ENCODE data around the gene RBBP8NL.

RBBP8NL gene

DNA sequence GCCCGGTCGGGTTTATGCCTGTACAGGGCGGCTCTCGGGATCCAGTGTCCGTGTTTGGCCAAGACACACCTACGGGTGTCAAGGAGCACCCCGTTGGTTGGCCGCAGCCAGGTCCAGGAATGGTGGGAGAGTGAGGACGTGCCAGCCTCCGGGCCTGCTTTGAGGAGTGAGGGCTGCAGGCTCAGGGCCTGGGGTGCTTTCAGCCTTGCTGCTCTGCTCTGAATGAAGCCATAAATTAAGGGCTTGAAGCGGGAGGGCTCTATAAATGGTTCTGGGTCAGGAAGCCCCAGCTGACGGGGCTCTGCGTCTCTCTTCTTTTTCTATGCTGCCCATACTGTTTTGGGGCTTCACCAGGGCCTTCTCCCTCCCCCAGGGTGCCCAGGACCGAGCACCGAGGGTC lies 33.3 kb upstream of the RBBP8NL start:
- Histone ChIP-seq H3K36me3 (no peaks in the 10 kb centered on the region), H3K4me1 (no peaks in the 10 kb centered on the region), H3K9me3 (no peaks in the 10 kb centered on the region), H3K27ac (no peak overlapping the region), H3K4me3 (no peak overlapping the region), H3K27me3 (peaks cover 0 to 64% of the 10 kb centered on the region in 2 donors)
- no peak for DNase-seq
- TF ChIP-seq, protein P1, sequence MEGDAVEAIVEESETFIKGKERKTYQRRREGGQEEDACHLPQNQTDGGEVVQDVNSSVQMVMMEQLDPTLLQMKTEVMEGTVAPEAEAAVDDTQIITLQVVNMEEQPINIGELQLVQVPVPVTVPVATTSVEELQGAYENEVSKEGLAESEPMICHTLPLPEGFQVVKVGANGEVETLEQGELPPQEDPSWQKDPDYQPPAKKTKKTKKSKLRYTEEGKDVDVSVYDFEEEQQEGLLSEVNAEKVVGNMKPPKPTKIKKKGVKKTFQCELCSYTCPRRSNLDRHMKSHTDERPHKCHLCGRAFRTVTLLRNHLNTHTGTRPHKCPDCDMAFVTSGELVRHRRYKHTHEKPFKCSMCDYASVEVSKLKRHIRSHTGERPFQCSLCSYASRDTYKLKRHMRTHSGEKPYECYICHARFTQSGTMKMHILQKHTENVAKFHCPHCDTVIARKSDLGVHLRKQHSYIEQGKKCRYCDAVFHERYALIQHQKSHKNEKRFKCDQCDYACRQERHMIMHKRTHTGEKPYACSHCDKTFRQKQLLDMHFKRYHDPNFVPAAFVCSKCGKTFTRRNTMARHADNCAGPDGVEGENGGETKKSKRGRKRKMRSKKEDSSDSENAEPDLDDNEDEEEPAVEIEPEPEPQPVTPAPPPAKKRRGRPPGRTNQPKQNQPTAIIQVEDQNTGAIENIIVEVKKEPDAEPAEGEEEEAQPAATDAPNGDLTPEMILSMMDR (IDR thresholded peaks at IDR 0.05), result no peak
- intact Hi-C loops (cut with DNase I; ENCODE audit: low total_unique reads), result no loop called here

DNA sequence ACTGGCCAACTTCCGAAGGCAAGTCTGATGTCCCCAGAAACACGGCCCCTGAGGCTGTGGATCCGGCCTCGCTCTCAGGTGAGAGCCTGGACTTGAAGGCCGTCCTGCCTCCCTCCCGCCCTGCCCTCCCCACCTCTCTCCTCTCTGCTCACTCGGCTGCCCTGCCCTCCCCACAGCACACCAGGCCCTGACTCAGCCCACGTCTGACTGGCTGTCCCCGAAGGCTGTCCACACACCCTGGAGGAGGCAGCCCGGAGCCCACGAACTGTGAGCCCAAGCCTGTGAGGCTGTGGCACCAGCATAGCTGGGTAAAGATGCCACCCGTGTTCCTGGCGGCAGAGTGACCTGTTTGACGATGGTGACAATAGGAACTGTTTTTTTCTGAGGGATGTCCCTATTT lies 32.1 kb upstream of the RBBP8NL start:
- intact Hi-C loops (cut with DNase I; ENCODE audit: low total_unique reads), result no loop called here
- no peaks in the 10 kb centered on the region for H3K4me1 ChIP-seq
- H3K27me3 ChIP-seq, result peaks cover 0 to 66% of the 10 kb centered on the region in 2 donors
- no peaks in the 10 kb centered on the region for H3K9me3 ChIP-seq
- no peak overlapping the region for H3K27ac ChIP-seq
- H3K36me3 ChIP-seq, result no peaks in the 10 kb centered on the region
- no peak for DNase-seq
- TF ChIP-seq, protein P1 (IDR thresholded peaks at IDR 0.05), result no peak
- no peak overlapping the region for H3K4me3 ChIP-seq

DNA sequence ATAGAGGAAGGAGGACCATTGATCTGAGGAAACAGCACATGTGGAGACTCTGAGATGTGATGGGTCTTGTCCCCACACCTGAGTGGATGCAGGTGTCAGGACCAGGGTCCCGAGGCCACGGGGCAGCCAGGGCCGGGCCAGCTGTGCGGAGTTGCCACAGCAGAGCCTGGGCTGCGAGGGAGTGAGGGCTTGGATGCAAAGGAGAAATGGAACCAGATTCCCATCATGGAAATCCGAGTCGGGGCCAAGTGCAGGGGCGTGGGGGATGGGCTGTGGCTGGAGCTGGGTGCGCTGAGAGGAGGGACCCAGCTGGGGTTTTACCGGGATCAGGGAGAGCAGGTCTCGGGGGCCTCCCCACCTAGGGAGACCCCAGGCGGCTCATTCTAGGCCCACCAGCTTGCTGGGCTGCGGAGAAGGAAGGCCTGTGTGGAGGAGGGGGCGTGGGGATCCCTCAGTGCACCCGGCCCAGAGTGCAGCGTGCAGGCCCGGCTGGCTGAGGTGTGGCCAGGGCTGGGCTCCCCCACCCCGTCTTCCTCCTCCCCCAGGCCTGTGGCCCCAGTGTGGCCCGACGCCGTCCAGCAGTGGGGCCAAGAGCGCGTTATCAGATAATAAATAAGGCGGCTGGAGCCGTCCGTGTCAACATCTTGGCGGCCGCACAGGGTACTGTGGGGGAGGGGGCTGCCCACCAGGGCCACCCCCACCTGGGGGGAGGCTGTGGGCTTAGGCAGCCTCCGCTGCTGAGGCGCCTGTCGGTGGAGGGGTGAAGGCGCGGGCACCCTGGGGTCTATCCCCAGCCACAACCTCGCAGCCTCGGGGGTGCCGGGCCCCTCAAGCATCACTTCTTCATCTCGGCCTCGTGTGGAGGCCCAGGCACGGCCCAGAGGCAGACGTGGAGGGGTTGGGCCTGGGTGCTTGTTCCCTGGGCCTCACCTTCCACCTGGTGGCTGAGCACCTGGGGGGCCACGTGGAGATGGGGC lies 31.2 kb upstream of the RBBP8NL start:
- intact Hi-C loops (cut with DNase I; ENCODE audit: low total_unique reads), result no loop called here
- DNase-seq, result no peak
- no peaks in the 10 kb centered on the region for H3K9me3 ChIP-seq
- no peak overlapping the region for H3K4me3 ChIP-seq
- no peak overlapping the region for H3K27ac ChIP-seq
- H3K4me1 ChIP-seq, result no peaks in the 10 kb centered on the region
- TF ChIP-seq, protein P1 (IDR thresholded peaks at IDR 0.05), result no peak
- H3K27me3 ChIP-seq, result peaks cover 0 to 75% of the 10 kb centered on the region in 2 donors
- no peaks in the 10 kb centered on the region for H3K36me3 ChIP-seq

DNA sequence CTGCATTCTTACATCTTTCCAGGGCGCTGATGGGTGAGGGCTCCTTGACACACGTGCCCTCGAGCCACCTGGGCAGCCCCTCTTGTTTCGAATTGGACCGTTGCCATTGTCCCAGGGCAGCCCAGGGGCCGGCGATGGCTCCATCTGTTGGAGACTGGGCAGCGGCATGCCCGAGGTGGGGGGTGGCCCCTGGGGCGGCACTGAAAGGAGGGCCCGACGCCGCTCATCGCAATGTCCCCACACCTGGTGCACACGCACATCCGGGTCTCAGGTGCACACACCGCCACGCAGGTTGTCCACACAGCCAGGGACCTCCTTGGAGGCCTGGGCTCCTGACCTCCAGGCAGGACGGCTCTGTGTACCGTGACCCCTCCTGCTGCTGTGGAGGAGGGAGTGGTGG lies 30.5 kb upstream of the RBBP8NL start:
- peaks cover 0 to 83% of the 10 kb centered on the region in 2 donors for H3K27me3 ChIP-seq
- TF ChIP-seq, protein P1 (IDR thresholded peaks at IDR 0.05), result no peak

DNA sequence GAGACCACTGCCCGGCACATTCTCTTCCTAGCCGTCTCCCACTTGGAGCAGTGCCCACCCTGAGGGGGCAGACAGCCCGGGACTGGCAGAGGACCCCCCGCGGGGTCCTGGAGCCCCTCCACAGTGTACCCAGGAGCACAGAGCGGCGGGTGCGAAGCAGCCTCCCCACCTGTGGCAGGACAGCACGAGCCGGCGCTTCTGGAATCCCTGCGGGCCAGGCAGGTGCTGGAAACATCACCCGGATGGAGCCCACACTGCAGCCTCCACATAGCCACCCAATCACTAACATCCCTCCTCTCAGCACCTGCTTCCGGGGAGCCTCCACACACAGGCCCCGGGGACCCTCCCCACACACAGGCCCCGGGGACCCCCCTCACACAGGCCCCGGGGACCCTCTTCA lies 29.8 kb upstream of the RBBP8NL start:
- DNase-seq, result no peak
- Histone ChIP-seq H3K9me3 (no peaks in the 10 kb centered on the region), H3K27ac (no peak overlapping the region), H3K27me3 (peaks cover 0 to 90% of the 10 kb centered on the region in 2 donors), H3K4me3 (no peak overlapping the region), H3K36me3 (no peaks in the 10 kb centered on the region), H3K4me1 (no peaks in the 10 kb centered on the region)
- TF ChIP-seq, protein P1 (IDR thresholded peaks at IDR 0.05), result no peak
- intact Hi-C loops (cut with DNase I; ENCODE audit: low total_unique reads), result no loop called here

More for the DNA sequence above, 30.5 kb upstream of the RBBP8NL start:
- no peak for DNase-seq
- Histone ChIP-seq H3K27ac (no peak overlapping the region), H3K9me3 (no peaks in the 10 kb centered on the region), H3K36me3 (no peaks in the 10 kb centered on the region), H3K4me3 (no peak overlapping the region), H3K4me1 (no peaks in the 10 kb centered on the region)
- intact Hi-C loops (cut with DNase I; ENCODE audit: low total_unique reads), result no loop called here

Data from tibial artery (tissue), 4 donors.